Measurements from ENCODE around the gene SEPTIN11. TPM values are rescaled to one million over a fixed set of nuclear protein-coding genes. Genes with fewer than 3 reads are reported as not detected.

The SEPTIN11 gene
- total RNA-seq, 1 experiment from 2014 or later = 24.7 TPM

- peak; percentile 37 for DNase-seq (ENCODE audit: low spot score)
Measured at GRCh38 chr4:76979236-76979635, 29.7 kb downstream of the SEPTIN11 start.

GRCh38 chr4:76980261-76980660 is 30.7 kb downstream of the SEPTIN11 start:
- DNase-seq (ENCODE audit: low spot score) = no peak

GRCh38 chr4:76981644-76982043 is 32.1 kb downstream of the SEPTIN11 start:
- no peak for DNase-seq (ENCODE audit: low spot score)

GRCh38 chr4:76982638-76983584 is 33.4 kb downstream of the SEPTIN11 start:
- no peak for DNase-seq (ENCODE audit: low spot score)

GRCh38 chr4:76984127-76984526 is 34.6 kb downstream of the SEPTIN11 start:
- peak; percentile 44 for DNase-seq (ENCODE audit: low spot score)

- no peak for DNase-seq (ENCODE audit: low spot score)
Measured at GRCh38 chr4:76984788-76985211, 35.2 kb downstream of the SEPTIN11 start.

GRCh38 chr4:76987153-76987591 is 37.6 kb downstream of the SEPTIN11 start:
- DNase-seq (ENCODE audit: low spot score) = no peak

GRCh38 chr4:76987685-76988084 is 38.1 kb downstream of the SEPTIN11 start:
- DNase-seq (ENCODE audit: low spot score) = no peak

GRCh38 chr4:76989391-76990061 is 40.0 kb downstream of the SEPTIN11 start:
- peak; percentile 19 for DNase-seq (ENCODE audit: low spot score)

- no peak for DNase-seq (ENCODE audit: low spot score)
Measured at GRCh38 chr4:76990288-76991080, 40.9 kb downstream of the SEPTIN11 start.

GRCh38 chr4:76991161-76991660 is 41.7 kb downstream of the SEPTIN11 start:
- DNase-seq (ENCODE audit: low spot score) = no peak

- DNase-seq (ENCODE audit: low spot score) = no peak
Measured at GRCh38 chr4:76993787-76994641, 44.5 kb downstream of the SEPTIN11 start.

- DNase-seq (ENCODE audit: low spot score) = no peak
Measured at GRCh38 chr4:76995776-76996175, 46.2 kb downstream of the SEPTIN11 start.

GRCh38 chr4:76996445-76996844 is 46.9 kb downstream of the SEPTIN11 start:
- no peak for DNase-seq (ENCODE audit: low spot score)

- DNase-seq (ENCODE audit: low spot score) = no peak
Measured at GRCh38 chr4:76997077-76997476, 47.5 kb downstream of the SEPTIN11 start.

- DNase-seq (ENCODE audit: low spot score) = no peak
Measured at GRCh38 chr4:76997532-76997931, 48.0 kb downstream of the SEPTIN11 start.

- no peak for DNase-seq (ENCODE audit: low spot score)
Measured at GRCh38 chr4:76998251-76998901, 48.8 kb downstream of the SEPTIN11 start.
